ENCODE measurements around the gene PRLR.
"Not testable (repeated sequence)": the region's sequence is repeated elsewhere in the genome, so short reads cannot be mapped to it uniquely, and the experiment has no call there.

The PRLR gene

DNA sequence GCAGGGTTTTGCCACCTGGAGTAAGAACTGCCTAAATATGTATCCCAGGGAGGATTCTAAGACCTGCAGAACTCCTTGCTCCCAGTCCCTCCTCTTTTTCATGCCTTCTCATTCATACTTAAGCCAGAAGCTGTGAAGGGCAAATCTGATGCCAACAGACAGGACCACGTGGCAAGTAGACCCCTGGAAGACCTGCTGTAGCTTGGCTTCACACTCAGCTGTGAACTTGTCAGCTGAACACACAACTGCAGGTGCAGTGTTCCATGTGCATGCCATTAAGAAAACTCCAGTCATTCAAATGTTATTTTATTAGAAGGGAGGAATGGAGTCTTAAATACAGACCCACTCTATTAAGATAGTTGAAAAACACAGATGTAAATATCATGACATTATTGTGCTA, 103.3 kb downstream of the PRLR start:
- no peak for DNase-seq (ENCODE audit: low spot score)

DNA sequence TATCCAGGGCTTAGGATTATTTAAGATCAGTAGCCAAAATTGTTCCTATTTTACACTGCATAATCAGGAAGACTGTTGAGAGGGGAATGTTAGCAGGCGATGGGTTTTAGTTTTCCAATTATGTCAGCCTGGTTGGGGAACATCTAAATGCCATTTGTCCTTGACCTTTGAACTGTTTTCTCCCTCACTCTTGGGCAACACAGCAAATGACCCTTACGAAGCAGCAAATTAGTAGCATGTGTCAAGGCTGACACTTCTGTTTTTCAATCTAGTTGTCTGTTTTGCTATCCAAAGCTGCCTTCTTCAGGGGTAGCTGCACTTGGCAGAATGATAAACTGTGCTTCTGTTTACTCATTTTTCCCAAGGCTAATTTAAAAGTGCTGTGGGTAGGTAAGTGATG, 104.5 kb downstream of the PRLR start:
- DNase-seq (ENCODE audit: low spot score): no peak

DNA sequence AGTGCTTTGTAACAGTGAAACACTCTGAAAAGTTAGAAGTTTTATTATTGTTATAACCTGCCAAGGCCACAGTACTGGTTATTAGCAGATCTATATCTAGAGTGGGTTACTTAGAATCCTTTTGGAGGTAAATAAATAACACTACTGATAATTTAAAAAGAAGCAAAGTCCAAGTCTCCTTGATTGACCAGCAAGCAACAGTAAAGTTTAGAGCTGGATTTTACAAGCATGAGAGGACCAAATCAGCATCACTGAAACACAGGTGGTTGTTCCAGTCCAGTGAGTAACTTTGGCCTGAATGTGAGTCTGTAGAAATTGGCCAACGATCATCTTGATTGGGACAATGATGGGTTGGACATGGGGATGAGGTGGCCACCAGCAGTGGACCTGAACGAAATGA, 105.4 kb downstream of the PRLR start:
- no peak for DNase-seq (ENCODE audit: low spot score)

DNA sequence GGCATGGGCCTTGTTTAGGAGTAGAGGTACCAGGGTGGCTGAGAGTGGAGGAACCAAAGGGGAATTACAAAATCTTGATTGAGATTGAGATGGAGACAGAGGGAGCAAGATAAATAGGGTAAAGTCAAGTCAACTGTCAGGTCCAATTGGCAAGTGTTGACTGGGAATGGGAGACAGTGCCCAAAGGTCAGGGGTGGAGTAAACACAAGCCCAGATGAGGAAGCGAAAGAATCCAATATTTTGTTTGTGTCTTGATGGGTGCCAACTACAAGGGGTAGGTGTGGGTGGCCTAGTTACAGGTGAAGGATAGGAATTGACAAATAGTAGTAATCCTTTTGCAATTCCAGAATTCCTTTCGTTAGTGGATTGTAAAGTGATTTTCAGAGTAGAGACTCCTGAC, 107.5 kb downstream of the PRLR start:
- DNase-seq (ENCODE audit: low spot score): no peak

DNA sequence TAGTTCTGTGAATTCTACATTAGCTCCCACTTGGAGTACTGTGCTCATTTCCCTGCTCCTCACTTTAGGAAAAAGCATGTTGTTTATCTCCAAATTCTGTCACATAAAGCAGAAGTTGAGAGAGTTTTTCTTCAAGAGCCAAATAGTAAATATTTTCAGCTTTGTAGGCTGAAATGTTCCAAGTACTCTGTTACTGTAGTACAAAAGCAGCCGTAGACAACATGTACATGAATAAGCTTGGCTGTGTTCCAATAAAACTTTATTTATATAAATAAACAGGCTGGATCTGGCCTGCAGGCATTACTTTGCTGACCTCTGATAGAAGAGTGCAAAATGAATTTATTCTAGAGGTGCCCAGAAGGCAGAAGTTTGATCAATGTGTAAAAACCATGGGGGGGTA, 109.6 kb downstream of the PRLR start:
- DNase-seq (ENCODE audit: low spot score): no peak

DNA sequence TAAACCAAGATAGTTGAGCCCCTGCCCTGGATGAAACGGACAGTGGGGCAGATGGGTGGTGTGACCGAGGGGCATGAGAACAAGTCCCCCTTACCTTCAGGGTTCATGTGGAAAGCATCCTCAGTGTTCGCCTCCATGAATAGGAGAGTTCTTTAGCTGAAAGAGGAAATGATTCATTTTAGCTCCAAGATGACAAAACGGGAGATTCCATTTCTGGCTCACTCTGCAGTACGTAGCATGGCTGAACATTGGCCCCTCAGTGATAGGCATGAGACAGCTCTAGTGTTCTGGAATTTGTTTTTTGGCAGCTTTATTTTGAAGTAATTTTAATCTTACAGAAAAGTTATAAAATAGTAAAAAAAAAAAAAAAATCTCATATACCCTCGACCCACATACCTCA, 112.3 kb downstream of the PRLR start:
- no peak for DNase-seq (ENCODE audit: low spot score)

DNA sequence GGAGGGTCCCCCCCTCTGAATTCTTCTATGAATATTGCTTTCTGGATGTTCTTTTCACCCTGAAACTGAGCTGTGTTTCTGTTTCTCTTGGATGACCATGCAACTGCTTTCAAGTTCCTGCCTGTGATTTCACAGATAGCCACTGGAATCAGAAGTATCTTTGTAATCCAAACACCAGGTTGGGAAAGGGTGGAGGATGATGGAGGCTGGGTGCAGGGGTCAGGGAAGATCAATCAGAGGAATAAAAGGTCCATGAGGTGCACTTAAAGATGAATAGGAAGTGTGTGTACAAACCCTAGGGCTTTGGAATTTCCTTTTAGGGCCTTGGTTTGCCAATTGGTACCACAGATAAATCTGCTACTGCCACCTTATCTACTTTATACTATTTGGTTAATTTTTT, 114.4 kb downstream of the PRLR start:
- DNase-seq (ENCODE audit: low spot score): no peak

DNA sequence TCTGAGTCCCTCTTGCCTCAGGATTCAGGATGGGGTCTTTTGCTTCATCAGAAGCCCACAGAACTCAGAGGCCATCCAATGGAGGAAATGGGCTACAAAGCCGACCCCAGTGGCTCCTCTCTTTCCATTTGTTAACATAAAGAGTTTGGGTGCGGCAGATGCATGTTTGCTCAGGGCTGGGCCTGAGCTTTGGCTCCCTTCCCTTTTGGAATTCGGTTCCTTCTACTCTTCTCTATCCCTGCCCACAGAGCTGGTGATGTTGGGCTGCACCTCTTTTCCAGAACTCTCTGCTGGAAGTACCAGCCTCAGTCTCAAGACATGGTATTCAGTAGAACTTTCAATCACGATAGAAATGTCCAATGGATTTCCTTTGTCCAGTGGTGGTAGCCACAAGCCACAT, 115.6 kb downstream of the PRLR start:
- DNase-seq (ENCODE audit: low spot score): no peak

DNA sequence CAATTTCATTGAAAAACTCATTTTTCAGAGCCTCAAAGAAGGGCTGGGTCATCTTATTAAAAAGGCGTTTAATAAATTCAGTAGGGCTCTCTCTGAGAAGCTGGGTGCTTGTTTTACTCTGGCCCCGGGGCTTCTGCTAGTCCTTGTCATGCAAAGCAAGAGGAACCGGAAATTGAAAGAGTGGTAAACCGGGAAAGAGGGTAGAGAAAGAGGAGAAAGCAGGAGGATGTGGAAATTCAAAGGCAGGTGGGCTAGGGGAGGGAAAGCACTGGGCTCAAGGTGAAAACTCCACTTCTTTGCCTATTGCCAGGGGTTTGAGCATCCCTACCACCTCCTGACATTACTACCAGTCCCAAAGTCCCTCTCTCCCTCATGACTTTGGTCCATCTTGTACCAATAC, 118.0 kb downstream of the PRLR start:
- peak; percentile 20 for DNase-seq (ENCODE audit: low spot score)

DNA sequence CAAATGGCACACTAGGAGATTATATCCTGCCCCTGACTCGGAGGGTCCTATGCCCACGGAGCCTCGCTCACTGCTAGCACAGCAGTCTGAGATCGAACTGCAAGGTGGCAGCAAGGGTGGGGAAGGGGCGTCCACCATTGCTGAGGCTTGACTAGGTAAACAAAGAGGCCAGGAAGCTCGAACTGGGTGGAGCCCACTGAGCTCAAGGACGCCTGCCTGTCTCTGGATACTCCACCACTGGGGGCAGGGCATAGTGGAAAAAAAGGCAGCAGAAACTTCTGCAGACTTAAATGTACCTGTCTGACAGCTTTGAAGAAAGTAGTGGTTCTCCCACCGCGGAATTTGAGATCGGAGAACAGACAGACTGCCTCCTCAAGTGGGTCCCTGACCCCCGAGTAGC, 125.7 kb downstream of the PRLR start:
- not testable (repeated sequence) for DNase-seq (ENCODE audit: low spot score)

DNA sequence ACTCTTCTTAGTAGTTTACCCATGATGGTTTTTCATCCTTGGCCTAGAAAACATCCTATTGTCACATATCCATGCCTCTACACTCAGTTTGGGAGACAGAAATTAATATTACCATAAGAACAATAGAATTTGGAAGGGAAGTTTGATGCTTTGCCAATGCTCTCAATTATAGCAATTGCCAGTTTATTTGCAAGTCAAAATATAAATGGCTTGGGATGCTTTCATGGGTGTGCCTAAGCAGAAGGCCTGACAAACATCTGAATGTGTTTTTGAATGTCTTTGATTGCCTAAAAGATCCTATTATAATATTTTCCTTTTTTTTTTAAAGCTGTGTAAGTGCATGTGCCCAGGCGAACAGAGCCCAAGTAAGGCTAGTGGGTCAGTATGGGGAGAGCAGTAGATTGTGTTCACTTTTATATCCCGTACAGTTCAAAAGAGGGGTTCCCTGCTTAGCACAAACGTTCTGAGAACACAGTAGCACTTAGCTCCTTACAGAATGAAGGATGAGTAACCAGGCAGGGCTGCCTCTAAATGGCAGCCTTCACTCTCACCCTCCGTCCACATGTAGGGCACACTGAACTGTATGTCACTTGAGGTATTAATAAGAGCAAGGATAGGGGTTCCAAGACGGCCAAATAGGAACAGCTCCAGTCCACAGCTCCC, 126.5 kb downstream of the PRLR start:
- DNase-seq (ENCODE audit: low spot score): no peak

DNA sequence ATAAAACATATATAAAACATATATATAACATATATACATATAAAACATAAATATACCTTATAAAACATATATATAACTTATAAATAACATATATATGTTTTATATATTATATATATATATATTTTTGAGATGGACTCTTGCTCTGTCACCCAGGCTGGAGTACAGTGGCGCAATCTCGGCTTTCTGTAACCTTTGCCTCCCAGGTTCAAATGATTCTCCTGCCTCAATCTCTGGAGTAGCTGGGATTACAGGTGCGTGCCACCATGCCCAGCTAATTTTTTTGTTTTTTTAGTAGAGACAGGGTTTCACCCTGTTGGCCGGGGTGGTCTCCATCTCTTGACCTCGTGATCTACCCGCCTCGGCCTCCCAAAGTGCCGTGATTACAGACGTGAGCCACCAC, 128.6 kb downstream of the PRLR start:
- not testable (repeated sequence) for DNase-seq (ENCODE audit: low spot score)

DNA sequence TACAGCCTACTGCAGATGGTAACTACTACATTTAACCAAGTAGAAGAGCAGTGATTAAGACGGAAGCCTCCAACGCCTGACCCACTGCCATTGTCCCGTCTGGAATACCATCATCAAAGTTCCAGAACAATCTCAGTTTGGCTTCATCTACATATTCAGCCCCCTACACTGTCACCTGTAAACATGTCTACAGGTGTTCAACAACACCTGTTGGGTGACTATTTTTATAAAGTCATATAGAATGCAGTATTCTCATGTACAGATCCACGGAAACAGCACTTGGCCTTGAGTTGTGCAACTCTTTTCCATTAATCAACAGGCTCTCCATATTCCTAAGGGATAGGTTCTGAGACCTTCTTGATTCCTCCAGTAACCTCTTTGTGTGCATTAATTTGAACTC, 129.3 kb downstream of the PRLR start:
- no peak for DNase-seq (ENCODE audit: low spot score)

DNA sequence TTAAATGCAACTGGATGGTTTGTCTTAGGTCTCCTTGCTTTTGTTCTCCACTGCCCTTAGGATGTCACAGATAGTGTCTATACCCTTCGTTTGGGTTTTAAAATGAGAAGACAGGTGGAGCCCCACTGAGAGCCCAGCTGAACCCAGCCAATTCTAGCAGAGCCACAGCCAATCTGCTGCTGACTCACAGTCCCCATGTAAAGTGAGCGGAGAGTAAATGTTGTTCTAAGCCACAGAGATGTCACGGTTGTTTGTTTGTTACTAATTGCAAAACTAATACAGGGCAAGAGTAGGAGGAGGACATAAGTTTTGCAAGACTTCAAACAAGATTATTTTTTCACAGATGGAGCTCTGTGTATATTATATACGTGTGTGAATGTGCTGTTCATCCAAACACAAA, 132.1 kb downstream of the PRLR start:
- DNase-seq (ENCODE audit: low spot score): no peak

DNA sequence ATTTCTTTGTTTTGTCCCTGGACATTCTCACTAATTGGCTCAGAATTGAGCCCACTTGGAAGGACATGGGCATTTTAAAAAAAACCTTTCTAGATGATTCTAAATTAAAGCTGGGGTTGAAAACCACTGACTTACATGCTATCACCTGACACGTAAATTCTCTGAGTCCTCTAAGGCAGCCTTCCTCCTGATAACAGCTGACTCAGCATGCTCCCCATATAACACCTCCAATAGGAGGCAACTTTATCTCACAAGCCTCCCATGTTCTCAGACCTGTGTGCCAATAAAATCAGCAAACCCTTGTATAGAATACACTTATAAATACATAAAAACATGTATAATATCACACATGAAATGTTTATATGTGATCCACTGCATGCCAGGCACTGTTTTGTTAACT, 133.4 kb downstream of the PRLR start:
- DNase-seq (ENCODE audit: low spot score): no peak

DNA sequence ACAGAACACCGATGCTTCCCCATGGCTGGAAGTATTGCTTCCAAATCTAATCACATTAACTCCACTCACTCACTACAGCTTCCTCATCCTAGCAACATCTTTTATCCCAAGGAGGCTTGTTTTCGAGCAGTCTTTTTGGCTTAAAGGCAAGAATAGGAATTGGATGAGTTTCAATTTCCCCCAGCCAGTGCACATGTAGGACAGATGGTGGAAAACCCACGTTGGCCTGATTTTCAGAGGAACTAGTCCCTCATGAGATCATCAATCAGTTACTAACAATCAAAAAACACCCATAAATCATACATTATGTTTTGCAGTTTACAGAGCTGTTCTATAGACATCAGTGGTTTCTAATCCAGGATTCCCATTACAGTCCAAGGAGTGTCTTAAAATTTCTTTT, 134.1 kb downstream of the PRLR start:
- DNase-seq (ENCODE audit: low spot score): no peak

DNA sequence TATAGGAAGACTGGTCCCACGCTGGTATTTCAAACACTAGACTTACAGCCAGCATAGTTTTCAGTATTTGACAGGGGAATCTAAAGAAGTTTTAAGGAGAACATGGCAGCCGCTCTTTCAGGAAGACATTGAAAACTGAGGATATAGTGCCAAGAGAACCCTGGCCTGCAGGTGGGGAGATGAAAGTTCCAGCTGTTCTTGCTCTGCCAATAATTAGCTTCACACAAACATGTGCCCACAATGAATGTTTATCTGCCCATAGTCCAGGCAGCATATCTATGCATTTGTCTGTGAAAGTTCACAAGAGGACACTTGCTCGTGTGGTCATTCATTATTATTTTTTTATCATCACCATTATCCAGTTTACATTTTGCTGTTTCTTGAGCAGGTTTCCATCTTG, 134.9 kb downstream of the PRLR start:
- no peak for DNase-seq (ENCODE audit: low spot score)

DNA sequence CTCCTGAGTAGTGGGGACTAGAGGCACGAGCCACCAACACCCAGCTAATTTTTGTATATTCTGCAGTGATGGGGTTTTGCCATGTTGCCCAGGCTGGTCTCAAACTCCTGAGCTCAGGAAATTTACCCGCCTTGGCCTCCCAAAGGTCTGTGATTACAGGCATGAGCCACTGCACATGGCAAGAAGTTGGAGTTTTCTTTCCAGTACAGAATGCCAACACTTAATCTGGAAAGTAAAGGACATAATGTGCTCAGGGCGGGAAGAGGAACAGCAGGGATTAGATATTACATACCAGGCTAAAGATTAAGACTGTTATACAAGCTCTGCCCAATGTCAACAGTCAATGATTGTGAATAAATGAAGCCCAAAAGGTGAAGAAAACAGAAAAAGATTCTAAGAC, 135.3 kb downstream of the PRLR start:
- DNase-seq (ENCODE audit: low spot score): no peak

DNA sequence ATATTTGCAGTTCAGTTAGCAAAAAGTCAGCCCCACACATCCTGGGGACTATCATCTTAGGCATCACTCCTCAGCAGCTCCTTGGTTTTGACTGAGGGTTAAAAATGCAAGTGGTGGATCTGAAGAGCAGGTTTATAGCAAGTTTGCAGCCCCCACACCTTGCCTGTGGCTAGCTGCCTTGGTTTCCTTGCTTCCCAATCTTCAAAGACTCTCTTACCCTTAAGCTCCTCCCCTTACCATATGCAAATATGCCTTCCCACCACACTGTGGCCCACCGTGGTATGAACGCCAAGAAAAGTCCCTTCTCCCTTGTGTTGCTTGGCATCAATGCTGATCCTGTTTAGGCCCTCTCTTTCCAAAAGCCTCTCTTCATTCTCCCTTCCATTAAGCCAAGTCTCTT, 137.6 kb downstream of the PRLR start:
- no peak for DNase-seq (ENCODE audit: low spot score)

DNA sequence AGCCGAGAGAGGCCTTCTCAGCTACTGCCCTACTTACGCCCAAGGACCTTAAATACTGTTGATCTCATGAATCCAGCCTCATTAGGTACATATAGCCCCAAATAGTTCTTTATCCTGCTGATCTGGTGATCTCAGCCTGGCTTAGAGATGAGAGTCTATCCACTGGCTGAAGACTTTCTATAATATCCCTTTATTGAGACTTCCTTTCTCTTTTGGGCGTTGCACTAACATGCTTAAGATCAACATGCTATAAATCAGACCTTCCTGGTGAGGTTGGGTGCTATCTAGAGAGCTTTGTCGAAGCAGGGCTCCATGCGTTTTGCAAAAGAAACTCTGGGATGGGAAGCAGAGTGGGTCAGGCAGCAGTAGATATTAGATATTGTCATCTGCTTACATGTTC, 138.6 kb downstream of the PRLR start:
- no peak for DNase-seq (ENCODE audit: low spot score)

DNA sequence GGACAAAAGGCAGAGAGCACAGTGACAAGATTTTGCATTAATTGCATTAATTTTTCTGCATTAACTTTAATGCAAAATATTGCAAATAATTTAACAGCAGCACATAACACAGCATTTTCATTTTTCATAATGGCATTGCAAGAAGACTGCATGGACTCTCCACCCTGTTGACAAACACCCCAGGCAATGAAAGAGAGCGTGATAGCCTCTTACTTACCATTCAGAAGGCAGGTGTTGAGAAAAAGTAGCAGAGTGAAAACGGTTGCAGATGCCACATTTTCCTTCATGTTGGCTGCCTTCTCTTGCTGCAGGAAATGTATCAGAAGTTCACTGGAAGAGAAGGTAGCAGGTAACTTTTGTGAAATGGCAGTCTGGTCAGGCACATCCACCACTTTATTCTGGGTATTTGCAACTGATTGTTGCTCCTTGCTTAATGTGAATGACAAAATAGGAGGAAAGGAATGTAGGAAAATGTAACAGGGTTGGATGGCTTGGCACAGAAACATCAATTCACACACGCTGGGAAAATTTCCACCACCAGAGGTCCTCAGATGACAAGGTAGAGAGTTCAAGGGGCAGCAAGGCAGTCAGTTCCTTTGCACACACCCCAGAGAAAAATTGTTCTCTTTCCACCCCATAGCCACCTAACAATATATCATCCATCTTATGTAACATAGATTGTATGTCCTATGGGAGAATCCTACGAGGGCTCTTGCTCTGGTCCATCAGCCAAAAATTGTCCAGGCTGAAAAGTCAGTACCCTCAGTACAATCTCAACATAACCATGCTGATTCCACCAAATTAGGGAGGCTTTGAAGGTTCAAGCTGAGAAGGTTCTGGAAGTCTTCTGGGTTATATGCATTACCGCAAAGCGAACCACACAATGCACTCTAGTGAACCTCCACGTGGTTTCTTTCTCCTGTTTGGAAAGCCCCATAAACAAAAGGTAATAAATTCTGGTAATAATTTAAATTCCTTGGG, 140.7 kb downstream of the PRLR start:
- peak; percentile 72 for DNase-seq (ENCODE audit: low spot score)

DNA sequence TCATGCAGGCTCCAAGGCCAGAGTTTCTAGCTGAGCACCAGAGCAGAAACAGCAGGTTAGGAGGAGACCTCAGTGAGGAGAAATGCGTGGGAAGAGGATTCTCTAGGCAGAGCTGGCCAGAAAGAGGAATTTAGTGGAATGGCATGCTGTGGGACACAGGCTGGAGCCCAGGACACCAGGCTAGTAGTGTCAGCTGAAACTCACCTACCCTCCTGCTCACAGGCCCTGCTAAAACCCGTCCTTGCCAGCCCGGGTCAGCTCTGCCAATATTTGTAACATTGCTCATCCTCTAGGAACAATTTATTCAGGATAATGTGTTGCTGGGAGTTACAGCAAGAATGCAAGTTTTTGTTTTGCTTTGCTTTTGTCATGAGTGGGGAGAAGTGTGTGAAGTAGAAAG, 142.3 kb downstream of the PRLR start:
- DNase-seq (ENCODE audit: low spot score): no peak

DNA sequence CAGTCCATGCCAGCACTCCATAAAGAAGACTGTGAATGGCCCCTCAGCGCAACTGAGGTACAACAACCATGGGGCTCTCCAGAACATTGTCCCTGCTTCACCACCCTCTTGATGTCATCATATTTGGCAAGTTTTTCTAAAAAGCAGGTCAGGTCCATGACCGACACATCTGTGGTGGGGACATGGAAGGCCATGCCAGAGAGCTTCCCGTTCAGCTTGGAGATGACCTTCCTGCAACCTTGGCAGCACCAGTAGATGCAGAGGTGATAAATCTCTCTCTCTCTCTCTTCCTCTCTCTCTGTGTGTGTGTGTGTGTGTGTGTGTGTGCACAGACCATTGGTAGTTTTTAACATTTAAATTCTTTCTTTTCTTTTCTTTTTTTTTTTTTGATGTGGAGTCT, 147.1 kb downstream of the PRLR start:
- DNase-seq (ENCODE audit: low spot score): no peak

DNA sequence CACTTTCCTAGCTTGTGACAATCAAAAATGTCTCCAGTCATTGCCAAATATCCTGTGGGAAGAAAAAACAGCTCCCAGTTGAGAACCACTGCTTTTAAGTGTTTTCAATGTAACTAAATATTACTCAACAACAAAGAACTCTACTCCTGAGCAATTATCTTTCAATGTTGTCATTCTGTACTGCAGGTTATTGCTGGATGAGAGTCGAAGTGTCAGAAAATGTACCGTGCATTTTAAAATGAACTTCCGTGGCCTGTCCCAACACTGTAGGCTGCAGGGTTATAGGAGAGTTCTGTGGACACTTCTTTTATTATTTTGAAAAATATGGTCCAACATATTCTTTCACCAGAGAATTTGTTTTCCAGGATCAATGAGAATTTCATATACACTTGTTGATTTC, 147.8 kb downstream of the PRLR start:
- no peak for DNase-seq (ENCODE audit: low spot score)
